ENCODE measurements around the gene CCDC87.

GRCh38 chr11:66637557-66638176, 44.8 kb upstream of the CCDC87 start:
- TF ChIP-seq YY1 (IDR thresholded peaks at IDR 0.05; ENCODE audit: low read depth) (no peak), EP300 (IDR thresholded peaks at IDR 0.05; ENCODE audit: borderline replicate concordance) (no peak), CREB1 (IDR thresholded peaks at IDR 0.05; ENCODE audit: low read depth) (no peak), MAX (IDR thresholded peaks at IDR 0.05) (no peak), RAD21 (IDR thresholded peaks at IDR 0.05; ENCODE audit: low read depth) (no peak), TAF1 (IDR thresholded peaks at IDR 0.05; ENCODE audit: low read depth) (no peak), NFIC (IDR thresholded peaks at IDR 0.05) (no peak), CEBPB (IDR thresholded peaks at IDR 0.05) (no peak), FOXM1 (IDR thresholded peaks at IDR 0.05; ENCODE audit: borderline replicate concordance, low read depth) (no peak), REST (IDR thresholded peaks at IDR 0.05; ENCODE audit: low read depth) (no peak), USF1 (IDR thresholded peaks at IDR 0.05) (no peak)

Measured in Ishikawa (cell line).